HepG2 (cell line): ENCODE results near the gene OR51A7. TPM values are rescaled to one million over a fixed set of nuclear protein-coding genes. Genes with fewer than 3 reads are reported as not detected.
"Not testable (repeated sequence)": the region's sequence is repeated elsewhere in the genome, so short reads cannot be mapped to it uniquely, and the experiment has no call there.

ENCODE experiments used
- ATAC-seq: fragments of 200-7000 bp; cut with Tn5 transposase; 3 replicates; pipeline ENCODE4 v1.9.1; 2020; ENCODE audit warnings: mild to moderate bottlenecking, moderate library complexity
- BruUV-seq: library from RNA; stranded (reverse); fragments of 400-500 nt; replicated peaks from 2 replicates; lab custom pipeline; 2021; lab: Mats Ljungman, UMichigan
- CTCF ChIA-PET: fragments of 300-600 bp; formaldehyde crosslinking; extraction: SDS; loops from one replicate; lab custom pipeline; 2021; ENCODE audit warnings: low total read pairs, inconsistent platforms, low intra/inter-chr PET ratio; lab: Yijun Ruan, JAX
- POLR2A ChIA-PET: fragments of 350-600 bp; sonication (Branson Sonifier 250); formaldehyde crosslinking; loops from one replicate; lab custom pipeline; 2020; ENCODE audit warnings: antibody characterized with exemption, inconsistent platforms; lab: Yijun Ruan, JAX
- DNase-seq: peaks from one replicate; pipeline ENCODE4 v3.0.0-alpha.2; 2015; ENCODE audit warnings: low spot score
- FAIRE-seq: peaks from 3 replicates; lab custom pipeline; 2011; peaks lifted over from hg19 to GRCh38; lab: Jason Lieb, UNC
- H2AFZ ChIP-seq: one replicate; pipeline ENCODE4 v1.6.1; 2011; ENCODE audit warnings: low read length, inconsistent platforms
- H3K27ac ChIP-seq: fragments of 300-600 bp; 3 replicates; pipeline ENCODE4 v1.8.0; 2011; ENCODE audit warnings: mixed run types, mild to moderate bottlenecking, mixed read lengths, low read length, inconsistent platforms; ENCODE audit not compliant: insufficient read depth; ENCODE audit errors: extremely low read length
- H3K27me3 ChIP-seq, 2 experiments: fragments of 200-600 bp in 1 of 2; 2 replicates in 1 of 2; 3 replicates in 1 of 2; pipeline versions ENCODE4 v1.6.0 to v1.8.0; 2011; ENCODE audit warnings: low read length in 2 of 2, mild to moderate bottlenecking in 2 of 2, moderate library complexity in 2 of 2, inconsistent platforms in 1 of 2; ENCODE audit not compliant: insufficient read depth in 2 of 2, control insufficient read depth in 1 of 2
- H3K36me3 ChIP-seq, 2 experiments: fragments of 200-600 bp in 1 of 2; replicated peaks in 1 of 2; 2 replicates in 1 of 2; 3 replicates in 1 of 2; pipeline versions ENCODE4 v1.5.1 to v1.8.0; 2011; ENCODE audit warnings: low read length in 2 of 2, inconsistent platforms in 1 of 2; ENCODE audit not compliant: insufficient read depth in 2 of 2, control insufficient read depth in 1 of 2
- H3K4me1 ChIP-seq: 2 replicates; pipeline ENCODE4 v1.5.1; 2012; ENCODE audit warnings: low read length, inconsistent platforms; ENCODE audit not compliant: insufficient read depth
- H3K4me2 ChIP-seq: 2 replicates; pipeline ENCODE4 v1.6.0; 2011; ENCODE audit warnings: low read depth, low read length, inconsistent platforms
- H3K4me3 ChIP-seq, 3 experiments: fragments of 200-600 bp in 1 of 3; sonication (generic), shearing (Covaris generic) in 1 of 3; replicated peaks in 1 of 3; 2 replicates each; pipeline ENCODE4 v1.5.1; 2011 to 2016; ENCODE audit warnings: low read length in 3 of 3, inconsistent platforms in 2 of 3, low read depth in 2 of 3, mild to moderate bottlenecking in 2 of 3, control low read depth in 1 of 3, mixed read lengths in 1 of 3; ENCODE audit not compliant: insufficient read depth in 1 of 3
- H3K79me2 ChIP-seq: one replicate; pipeline ENCODE4 v1.6.1; 2011; ENCODE audit warnings: low read length, inconsistent platforms; ENCODE audit not compliant: insufficient read depth
- H3K9ac ChIP-seq: 2 replicates; pipeline ENCODE4 v1.6.0; 2011; ENCODE audit warnings: mild to moderate bottlenecking, low read depth, low read length, inconsistent platforms; ENCODE audit not compliant: insufficient read depth
- H3K9me3 ChIP-seq: 2 replicates; pipeline ENCODE4 v1.5.1; 2012; ENCODE audit warnings: mild to moderate bottlenecking, low read length
- H4K20me1 ChIP-seq: 2 replicates; pipeline ENCODE4 v1.6.0; 2011; ENCODE audit warnings: inconsistent platforms, mild to moderate bottlenecking, low read length, moderate library complexity; ENCODE audit not compliant: insufficient read depth
- HNRNPUL1 ChIP-seq: fragments of 200-400 bp; formaldehyde crosslinking; IDR thresholded peaks from 2 replicates; pipeline ENCODE4 v1.6.1; 2017; ENCODE audit warnings: low read depth, mild to moderate bottlenecking, low read length, moderate library complexity
- SATB2 ChIP-seq: sonication (generic); formaldehyde crosslinking; IDR thresholded peaks from 2 replicates; pipeline ENCODE4 v1.5.0; 2020; ENCODE audit warnings: missing genetic modification reagents
- ZNF224 ChIP-seq: sonication (generic); formaldehyde crosslinking; IDR thresholded peaks from 2 replicates; pipeline ENCODE4 v1.5.0; 2020; ENCODE audit warnings: mild to moderate bottlenecking, missing genetic modification reagents
- WGBS: methylation state at CpG from one replicate; pipeline ENCODE4 v1.1.6; 2017; ENCODE audit warnings: low lambda C conversion rate; 5-methylcytosine and 5-hydroxymethylcytosine counted together
- in situ Hi-C: cut with HindIII; loops from 2 replicates; pipeline ENCODE4 v1.10.0; 2017; ENCODE audit warnings: low pct_unique_long_range_greater_than_20kb; ENCODE audit not compliant: extremely low pct_ligation_motif_present
- intact Hi-C: fragments of 100-400 bp; cut with micrococcal nuclease; formaldehyde crosslinking; loops from one replicate; pipeline ENCODE4 v1.10.0; 2022; ENCODE audit not compliant: unreplicated experiment
- polyA plus RNA-seq, 8 experiments: library from polyadenylated mRNA; depleted of rRNA in 3 of 8; stranded (reverse) in 7 of 8; unstranded in 1 of 8; fragments of >200 nt; fragmentation: Illumina TruSeq in 4 of 8; extraction: Trizol in 4 of 8; gene quantifications; 2 replicates each; pipeline versions ENCODE4 v1.2.1 to v1.2.3, GENCODE V29; 2011 to 2016; ENCODE audit warnings: low read depth in 4 of 8, missing spikeins in 1 of 8, mixed read lengths in 1 of 8; ENCODE audit not compliant: insufficient read depth in 1 of 8
- total RNA-seq, 5 experiments: library from RNA; depleted of rRNA; stranded (reverse); fragments of >200 nt; fragmentation: Illumina TruSeq; extraction: Trizol; gene quantifications; 2 replicates each; pipeline ENCODE4 v1.2.3, GENCODE V29; 2016; ENCODE audit warnings: low read depth in 1 of 5
- TF ChIP-seq, protein P1 (sequence below): sonication (generic); formaldehyde crosslinking; IDR thresholded peaks from 2 replicates; pipeline ENCODE4 v1.4.0; 2020; ENCODE audit warnings: missing genetic modification reagents
- TF ChIP-seq, protein P2 (sequence below): IDR thresholded peaks from 2 replicates; pipeline ENCODE4 v1.6.1; 2018; ENCODE audit warnings: missing genetic modification reagents, mild to moderate bottlenecking, missing compliant biosample characterization

OR51A7 gene
- total and polyA plus RNA-seq, 2 of the 13 experiments (the other 11 are each of a cell fraction or from before 2014, with no cell fraction given), result not detected

DNA sequence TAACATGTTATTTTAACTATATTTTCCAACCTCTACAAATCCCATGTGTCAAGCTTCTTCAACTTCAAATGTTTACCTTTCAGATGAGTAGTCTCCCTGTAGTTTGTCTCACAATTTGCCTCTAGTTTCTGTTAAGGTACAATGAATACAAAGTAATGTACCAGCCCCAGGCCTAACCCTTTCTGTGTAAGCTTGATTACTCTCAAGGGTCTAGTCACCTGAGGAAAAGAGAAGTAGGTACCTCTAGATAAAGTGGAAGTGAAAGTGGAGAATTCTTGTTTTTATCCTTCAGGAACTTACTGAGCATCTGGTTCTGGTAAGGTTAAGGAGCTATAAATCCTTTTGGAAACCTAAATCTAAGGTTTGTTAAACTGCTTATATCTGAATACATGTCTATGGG, at the start of gene OR51A7 (continued):
- TF ChIP-seq, protein P1, sequence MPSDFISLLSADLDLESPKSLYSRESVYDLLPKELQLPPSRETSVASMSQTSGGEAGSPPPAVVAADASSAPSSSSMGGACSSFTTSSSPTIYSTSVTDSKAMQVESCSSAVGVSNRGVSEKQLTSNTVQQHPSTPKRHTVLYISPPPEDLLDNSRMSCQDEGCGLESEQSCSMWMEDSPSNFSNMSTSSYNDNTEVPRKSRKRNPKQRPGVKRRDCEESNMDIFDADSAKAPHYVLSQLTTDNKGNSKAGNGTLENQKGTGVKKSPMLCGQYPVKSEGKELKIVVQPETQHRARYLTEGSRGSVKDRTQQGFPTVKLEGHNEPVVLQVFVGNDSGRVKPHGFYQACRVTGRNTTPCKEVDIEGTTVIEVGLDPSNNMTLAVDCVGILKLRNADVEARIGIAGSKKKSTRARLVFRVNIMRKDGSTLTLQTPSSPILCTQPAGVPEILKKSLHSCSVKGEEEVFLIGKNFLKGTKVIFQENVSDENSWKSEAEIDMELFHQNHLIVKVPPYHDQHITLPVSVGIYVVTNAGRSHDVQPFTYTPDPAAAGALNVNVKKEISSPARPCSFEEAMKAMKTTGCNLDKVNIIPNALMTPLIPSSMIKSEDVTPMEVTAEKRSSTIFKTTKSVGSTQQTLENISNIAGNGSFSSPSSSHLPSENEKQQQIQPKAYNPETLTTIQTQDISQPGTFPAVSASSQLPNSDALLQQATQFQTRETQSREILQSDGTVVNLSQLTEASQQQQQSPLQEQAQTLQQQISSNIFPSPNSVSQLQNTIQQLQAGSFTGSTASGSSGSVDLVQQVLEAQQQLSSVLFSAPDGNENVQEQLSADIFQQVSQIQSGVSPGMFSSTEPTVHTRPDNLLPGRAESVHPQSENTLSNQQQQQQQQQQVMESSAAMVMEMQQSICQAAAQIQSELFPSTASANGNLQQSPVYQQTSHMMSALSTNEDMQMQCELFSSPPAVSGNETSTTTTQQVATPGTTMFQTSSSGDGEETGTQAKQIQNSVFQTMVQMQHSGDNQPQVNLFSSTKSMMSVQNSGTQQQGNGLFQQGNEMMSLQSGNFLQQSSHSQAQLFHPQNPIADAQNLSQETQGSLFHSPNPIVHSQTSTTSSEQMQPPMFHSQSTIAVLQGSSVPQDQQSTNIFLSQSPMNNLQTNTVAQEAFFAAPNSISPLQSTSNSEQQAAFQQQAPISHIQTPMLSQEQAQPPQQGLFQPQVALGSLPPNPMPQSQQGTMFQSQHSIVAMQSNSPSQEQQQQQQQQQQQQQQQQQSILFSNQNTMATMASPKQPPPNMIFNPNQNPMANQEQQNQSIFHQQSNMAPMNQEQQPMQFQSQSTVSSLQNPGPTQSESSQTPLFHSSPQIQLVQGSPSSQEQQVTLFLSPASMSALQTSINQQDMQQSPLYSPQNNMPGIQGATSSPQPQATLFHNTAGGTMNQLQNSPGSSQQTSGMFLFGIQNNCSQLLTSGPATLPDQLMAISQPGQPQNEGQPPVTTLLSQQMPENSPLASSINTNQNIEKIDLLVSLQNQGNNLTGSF (CRISPR knock-in tag), result no peak
- TF ChIP-seq SATB2 (CRISPR knock-in tag) (no peak), ZNF224 (no peak), HNRNPUL1 (no peak)
- TF ChIP-seq, protein P2, sequence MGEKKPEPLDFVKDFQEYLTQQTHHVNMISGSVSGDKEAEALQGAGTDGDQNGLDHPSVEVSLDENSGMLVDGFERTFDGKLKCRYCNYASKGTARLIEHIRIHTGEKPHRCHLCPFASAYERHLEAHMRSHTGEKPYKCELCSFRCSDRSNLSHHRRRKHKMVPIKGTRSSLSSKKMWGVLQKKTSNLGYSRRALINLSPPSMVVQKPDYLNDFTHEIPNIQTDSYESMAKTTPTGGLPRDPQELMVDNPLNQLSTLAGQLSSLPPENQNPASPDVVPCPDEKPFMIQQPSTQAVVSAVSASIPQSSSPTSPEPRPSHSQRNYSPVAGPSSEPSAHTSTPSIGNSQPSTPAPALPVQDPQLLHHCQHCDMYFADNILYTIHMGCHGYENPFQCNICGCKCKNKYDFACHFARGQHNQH, result no peak

DNA sequence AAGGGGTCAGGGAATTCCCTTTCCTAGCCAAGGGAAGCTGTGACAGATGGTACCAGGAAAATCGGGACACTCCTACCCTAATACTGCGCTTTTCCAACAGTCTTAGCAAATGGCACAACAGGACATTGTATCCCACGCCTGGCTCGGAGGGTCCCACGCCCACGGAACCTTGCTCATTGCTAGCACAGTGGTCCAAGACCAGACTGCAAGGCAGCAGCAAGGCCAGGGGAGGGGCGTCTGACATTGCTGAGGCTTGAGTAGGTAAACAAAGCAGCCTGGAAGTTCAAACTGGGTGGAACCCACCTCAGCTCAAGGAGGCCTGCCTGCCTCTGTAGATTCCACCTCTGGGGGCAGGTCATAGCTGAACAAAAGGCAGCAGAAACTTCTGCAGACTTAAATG, 49.3 kb upstream of the OR51A7 start:
- H3K27ac ChIP-seq, H3K4me3 ChIP-seq, H4K20me1 ChIP-seq, in situ Hi-C loops, DNase-seq, intact Hi-C loops, H3K79me2 ChIP-seq, H3K4me1 ChIP-seq, H3K36me3 ChIP-seq, H2AFZ ChIP-seq, CTCF ChIA-PET, H3K9ac ChIP-seq, ATAC-seq, H3K4me2 ChIP-seq, BruUV-seq, FAIRE-seq, H3K27me3 ChIP-seq, H3K9me3 ChIP-seq, POLR2A ChIA-PET: not testable (repeated sequence)
- WGBS, result 27% methylated on average over 7 of the region's 7 CpGs
